Hippocampal formation (tissue), 2 donors: ENCODE measurements around the gene ZBTB24.

Source experiments
- DNase-seq, 2 donors: peaks; one replicate each; lab custom pipeline; 2025; lab: John Stamatoyannopoulos, UW

Gene ZBTB24

DNA sequence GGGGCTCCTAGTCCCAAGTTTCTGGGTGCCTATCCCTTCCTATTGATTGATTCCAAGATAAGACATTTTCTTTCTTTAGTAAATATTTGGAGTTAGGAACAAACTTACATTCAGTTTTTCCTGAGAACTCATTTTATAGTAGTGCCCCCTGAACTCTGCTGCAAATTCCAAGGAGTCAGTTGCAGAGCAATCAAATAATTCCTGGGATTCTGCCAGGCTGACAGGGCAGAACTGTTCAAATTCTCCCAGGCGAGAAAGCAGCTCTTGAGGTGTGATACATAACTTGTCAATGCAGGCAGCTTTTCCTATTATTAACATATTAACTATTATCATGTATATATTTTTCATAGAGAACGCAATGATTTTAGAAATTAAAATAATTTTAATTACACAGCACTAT lies 15.9 kb upstream of the ZBTB24 start:
- no peak for DNase-seq

- DNase-seq: no peak
Observed at GRCh38 chr6:109498052-109498451, 15.0 kb upstream of the ZBTB24 start.

- DNase-seq: no peak
Observed at GRCh38 chr6:109496036-109496772, 13.2 kb upstream of the ZBTB24 start.

DNA sequence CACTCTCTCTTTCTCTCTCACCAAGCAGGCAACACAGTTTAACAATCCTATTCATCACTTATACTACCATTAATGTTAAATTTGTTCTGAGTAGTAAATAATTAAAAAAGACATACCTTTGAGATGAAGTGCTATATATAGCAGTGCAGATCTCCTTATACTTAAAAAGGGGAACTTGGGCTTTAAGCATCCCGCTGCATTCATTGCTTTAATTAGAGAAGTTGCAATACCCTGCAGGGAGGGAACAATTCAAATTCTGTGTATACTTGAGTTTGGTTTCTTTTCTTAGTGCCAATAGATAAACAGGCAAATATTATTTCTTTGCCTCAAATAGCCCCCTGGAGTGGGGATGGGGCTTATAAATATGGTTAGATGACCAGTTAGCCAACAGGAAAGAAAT lies 10.8 kb upstream of the ZBTB24 start:
- DNase-seq: no peak

GRCh38 chr6:109491207-109491938 lies 8.4 kb upstream of the ZBTB24 start:
- DNase-seq: no peak

- no peak for DNase-seq
Observed at GRCh38 chr6:109490713-109491112, 7.7 kb upstream of the ZBTB24 start.

DNA sequence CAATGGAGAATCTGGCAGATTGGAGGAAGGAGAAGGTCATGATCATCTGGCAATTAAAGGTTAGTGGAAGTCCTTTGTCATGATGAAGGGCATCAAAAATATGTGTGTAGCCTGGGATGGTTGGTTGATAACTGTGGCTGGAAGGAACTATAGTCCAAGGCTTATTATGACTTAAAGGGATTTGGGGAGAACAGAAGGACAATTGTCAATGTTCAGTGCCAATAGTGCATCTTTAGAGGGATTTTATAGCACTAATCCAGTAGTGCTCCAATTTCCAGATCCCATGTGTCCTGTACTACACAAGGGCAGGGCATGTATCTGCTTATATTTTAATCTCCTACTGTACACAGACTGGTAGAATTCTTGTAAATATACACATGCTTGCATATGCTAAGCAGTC lies 5.0 kb upstream of the ZBTB24 start:
- DNase-seq: no peak

GRCh38 chr6:109486068-109486467 lies 3.0 kb upstream of the ZBTB24 start:
- no peak for DNase-seq

DNA sequence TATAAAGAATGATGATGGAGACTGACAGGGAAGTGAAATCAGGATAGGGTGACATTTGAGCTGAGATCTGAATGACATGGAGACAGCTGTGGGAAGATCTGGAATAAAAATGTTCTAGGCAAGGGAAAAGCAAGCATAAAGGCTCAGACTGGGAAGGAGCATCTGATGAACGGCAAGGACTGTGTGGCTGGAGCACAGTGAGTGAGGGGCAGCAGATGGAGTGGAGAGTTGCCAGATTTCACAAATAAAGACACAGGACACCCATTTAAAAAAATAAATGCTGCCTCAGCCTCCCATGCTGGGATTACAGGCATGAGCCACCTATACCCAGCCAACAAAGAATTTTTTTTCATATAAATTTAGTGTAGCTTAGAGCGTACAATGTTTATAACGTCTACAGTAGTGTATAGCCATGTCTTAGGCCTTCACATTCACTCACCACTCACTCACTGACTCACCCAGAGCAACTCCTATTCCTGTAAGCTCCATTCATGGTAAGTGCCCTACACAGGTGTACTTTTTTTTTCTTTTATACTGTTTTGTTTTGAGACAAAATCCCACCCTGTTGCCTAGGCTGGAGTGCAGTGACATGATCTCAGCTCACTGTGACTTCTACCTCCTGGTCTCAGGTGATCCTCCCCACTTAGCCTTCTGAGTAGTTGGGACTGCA lies 2.4 kb upstream of the ZBTB24 start:
- no peak for DNase-seq

DNA sequence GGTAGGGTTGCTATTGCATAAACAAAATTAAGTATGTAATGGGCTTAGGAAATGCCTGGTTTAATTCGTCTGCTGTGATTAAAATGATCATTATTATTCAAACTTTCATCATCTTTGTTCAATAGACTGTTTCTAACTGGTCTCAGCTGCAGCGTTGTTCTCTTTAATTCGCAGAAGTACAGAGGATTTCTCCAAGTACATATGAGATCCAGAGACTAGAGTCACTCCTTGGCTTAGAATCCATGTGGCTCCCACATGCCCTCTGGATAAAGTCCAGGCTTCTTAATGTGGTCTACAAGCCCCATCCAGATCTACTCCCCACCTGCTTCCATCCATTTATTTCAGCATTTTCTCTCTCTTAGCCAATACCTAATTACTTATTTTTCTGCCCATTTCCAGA lies 1.1 kb upstream of the ZBTB24 start:
- no peak for DNase-seq

DNA sequence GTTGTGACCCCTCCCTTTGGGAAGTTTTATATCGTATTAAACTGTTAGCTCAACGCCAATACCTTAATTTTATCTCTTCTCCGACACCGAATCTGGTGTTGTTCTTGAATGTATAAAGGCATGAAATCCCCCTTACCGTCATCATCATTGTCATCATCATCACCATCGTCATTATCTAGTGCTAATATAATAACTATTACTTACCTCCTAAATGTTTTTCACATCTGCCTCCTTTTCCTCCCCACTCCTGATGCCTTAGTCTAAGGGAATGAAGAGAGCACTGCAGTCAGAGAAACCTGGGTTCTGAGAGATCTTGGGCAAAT lies 677 bp upstream of the ZBTB24 start:
- DNase-seq: no peak

- no peak for DNase-seq
Observed at GRCh38 chr6:109480993-109481480, 2.0 kb downstream of the ZBTB24 start.

- no peak for DNase-seq
Observed at GRCh38 chr6:109478841-109479624, 4.0 kb downstream of the ZBTB24 start.

DNA sequence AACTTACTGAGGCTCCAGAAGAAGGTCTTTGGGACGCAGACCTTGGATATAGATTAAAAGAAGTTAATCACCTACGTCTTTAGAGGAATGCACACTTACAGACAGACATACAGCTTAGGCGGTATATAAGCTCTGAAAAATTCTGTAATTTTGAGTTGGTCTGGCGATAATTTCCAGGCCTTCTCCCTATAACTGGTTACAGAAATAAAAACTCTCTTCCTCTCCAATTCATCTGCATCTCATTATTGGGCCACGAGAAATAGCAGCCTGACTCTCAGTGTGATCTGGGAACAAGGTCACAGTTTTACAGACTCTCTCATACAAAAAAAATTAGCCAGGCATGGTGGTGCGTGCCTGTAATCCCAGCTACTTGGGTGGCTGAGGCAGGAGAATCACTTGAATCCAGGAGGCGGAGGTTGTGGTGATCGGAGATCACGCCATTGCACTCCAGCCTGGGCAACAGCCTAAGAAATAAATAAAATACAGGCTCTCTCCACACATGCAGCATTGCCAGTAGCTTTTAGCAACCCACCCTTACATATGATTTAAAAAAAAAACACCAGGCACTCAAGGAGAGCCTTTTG lies 4.7 kb downstream of the ZBTB24 start:
- DNase-seq: no peak

- DNase-seq: no peak
Observed at GRCh38 chr6:109477725-109478124, 5.3 kb downstream of the ZBTB24 start.

- no peak for DNase-seq
Observed at GRCh38 chr6:109477184-109477583, 5.8 kb downstream of the ZBTB24 start.

DNA sequence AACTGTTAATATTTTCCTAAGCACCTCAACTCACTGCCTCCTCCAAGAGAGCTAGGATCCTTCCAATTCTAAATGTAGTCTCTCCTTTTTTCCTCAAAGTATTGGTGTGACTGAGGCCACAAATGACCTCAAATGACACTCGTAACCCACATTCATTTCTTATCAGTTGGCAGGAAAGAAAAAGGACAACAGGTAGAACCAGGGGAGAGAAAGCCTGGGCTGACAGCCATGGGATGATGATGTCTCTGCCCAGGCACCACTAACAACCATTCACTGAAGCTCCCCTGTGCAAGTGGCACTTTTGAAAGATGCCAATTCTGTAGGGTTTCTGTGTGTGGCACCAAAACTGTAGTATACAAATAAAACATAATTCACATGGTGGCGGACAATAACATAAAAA lies 7.4 kb downstream of the ZBTB24 start:
- DNase-seq: no peak

GRCh38 chr6:109474995-109475394 lies 8.0 kb downstream of the ZBTB24 start:
- DNase-seq: no peak

DNA sequence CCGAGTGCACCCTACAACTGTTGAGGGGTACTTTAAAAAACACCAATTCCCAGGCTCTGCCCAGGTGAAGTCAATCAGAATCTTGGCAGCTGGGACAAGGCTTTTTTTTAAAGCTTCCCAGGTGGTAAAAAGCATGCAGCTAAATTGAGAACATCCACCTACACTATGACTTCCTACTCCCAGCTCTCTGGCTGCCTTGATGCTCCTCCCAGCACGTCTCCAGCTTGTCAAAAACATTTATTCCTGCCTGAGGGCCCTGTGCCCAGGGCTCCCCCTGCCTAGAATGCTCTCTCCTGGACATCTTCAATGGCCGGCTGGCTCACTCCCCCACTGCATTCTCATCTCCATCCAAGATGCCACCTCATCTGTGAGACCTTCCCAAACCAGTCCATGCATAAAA lies 9.9 kb downstream of the ZBTB24 start:
- no peak for DNase-seq

DNA sequence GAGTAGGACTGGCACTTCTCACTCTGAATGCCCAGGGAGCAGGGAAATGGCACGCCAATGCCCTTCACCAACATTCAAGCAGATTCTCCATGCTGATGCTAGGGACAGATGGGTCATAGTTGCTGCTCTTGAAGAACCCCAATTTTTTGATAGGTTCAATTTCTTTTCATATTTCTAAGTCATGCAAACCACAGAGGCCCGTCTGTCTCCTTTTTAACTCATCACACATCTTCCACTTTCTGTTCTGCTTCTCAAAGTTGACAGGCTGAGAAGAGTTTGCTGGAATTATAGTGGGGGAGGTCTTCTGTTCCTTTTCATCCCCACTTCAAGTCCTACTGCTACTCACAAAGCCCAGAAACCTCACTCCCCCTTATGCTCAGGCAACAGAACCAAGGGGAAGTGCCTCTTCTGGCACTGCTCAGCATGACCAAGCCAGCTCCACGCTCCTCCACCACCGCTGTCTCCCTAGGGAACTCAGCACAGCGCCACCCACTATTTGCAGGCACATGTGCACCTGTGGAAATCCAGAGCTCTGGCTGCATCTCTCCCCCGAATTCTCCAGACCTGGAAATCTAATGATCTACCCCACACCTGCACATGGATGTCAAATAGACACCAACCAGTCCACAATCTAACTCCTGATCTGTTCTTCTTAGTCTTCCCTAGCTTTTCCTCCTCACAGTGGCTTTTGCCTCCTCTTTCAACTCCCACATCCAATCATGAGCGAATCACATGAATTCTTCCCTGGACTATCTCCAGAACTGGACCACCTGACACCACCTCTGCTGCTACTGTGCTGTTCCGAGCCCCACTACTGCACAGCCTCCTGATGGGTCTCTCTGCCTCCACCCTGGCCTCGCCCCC lies 10.7 kb downstream of the ZBTB24 start:
- DNase-seq: no peak
